Esophagus (tissue), 2 donors: ENCODE data around the gene RPS21. TPM values are rescaled to one million over a fixed set of nuclear protein-coding genes. Genes with fewer than 3 reads are reported as not detected.

Experiments used
- H3K27ac ChIP-seq, 2 donors: one replicate each; pipeline ENCODE4 v1.5.1; 2013; ENCODE audit warnings: low read depth in 2 of 2, mild to moderate bottlenecking in 2 of 2, inconsistent platforms in 1 of 2, low read length in 1 of 2, moderate library complexity in 1 of 2
- H3K27me3 ChIP-seq, 2 donors: one replicate each; pipeline ENCODE4 v1.6.1; 2013; ENCODE audit warnings: low read length in 2 of 2, control low read depth in 1 of 2, mild to moderate bottlenecking in 1 of 2; ENCODE audit not compliant: insufficient read depth in 2 of 2, control insufficient read depth in 1 of 2
- H3K36me3 ChIP-seq, 2 donors: one replicate each; pipeline ENCODE4 v1.6.1; 2013; ENCODE audit warnings: low read length in 1 of 2; ENCODE audit not compliant: control insufficient read depth in 2 of 2, insufficient read depth in 2 of 2
- H3K4me1 ChIP-seq, 2 donors: one replicate each; pipeline ENCODE4 v1.6.1; 2013; ENCODE audit warnings: low read length in 1 of 2; ENCODE audit not compliant: control insufficient read depth in 2 of 2, insufficient read depth in 2 of 2
- H3K4me3 ChIP-seq, 2 donors: one replicate each; pipeline ENCODE4 v1.5.1; 2013; ENCODE audit warnings: low read length in 2 of 2, mild to moderate bottlenecking in 2 of 2, low read depth in 1 of 2, moderate library complexity in 1 of 2
- H3K9me3 ChIP-seq, 2 donors: one replicate each; pipeline ENCODE4 v1.6.1; 2013; ENCODE audit warnings: mild to moderate bottlenecking in 2 of 2, low read depth in 1 of 2, low read length in 1 of 2, moderate library complexity in 1 of 2; ENCODE audit not compliant: control insufficient read depth in 2 of 2, insufficient read depth in 1 of 2
- WGBS, 2 donors: extraction: QIAGEN DNeasy Blood & Tissue Kit; methylation state at CpG; one replicate each; pipeline ENCODE4 v1.1.7; 2013; 5-methylcytosine and 5-hydroxymethylcytosine counted together
- polyA plus RNA-seq, 2 donors: library from polyadenylated mRNA; stranded (reverse); fragments of 200-250 nt; gene quantifications; one replicate each; pipeline ENCODE4 v1.2.3, GENCODE V29; 2013
- donor health status: healthy with polysubstance abuse.
- donor health status: Bipolar disorder and iron deficiency.

The RPS21 gene
- polyA plus RNA-seq, 2 donors: 4,370 to 5,155 TPM

- WGBS, 2 donors: 80 to 81% methylated on average over 24 to 34 of the region's 34 CpGs
- peaks cover 0 to 2% of the 10 kb centered on the region in 2 donors for H3K9me3 ChIP-seq
- H3K4me3 ChIP-seq: no peak overlapping the region
- H3K4me1 ChIP-seq: peaks cover 4 to 18% of the 10 kb centered on the region in 2 donors
- H3K27me3 ChIP-seq: no peaks in the 10 kb centered on the region
- H3K27ac ChIP-seq: no peak overlapping the region
- peaks cover 2 to 24% of the 10 kb centered on the region in 2 donors for H3K36me3 ChIP-seq
Observed at GRCh38 chr20:62346398-62347150, 40.3 kb upstream of the RPS21 start.

GRCh38 chr20:62347151-62347404 lies 39.8 kb upstream of the RPS21 start:
- peaks cover 2 to 29% of the 10 kb centered on the region in 2 donors for H3K36me3 ChIP-seq
- H3K27me3 ChIP-seq: no peaks in the 10 kb centered on the region
- H3K9me3 ChIP-seq: peaks cover 0 to 2% of the 10 kb centered on the region in 2 donors
- H3K27ac ChIP-seq: no peak overlapping the region
- H3K4me3 ChIP-seq: no peak overlapping the region
- peaks cover 4 to 22% of the 10 kb centered on the region in 2 donors for H3K4me1 ChIP-seq
- 92% methylated on average over 10 of the region's 10 CpGs for WGBS, 2 donors

- peaks cover 4 to 24% of the 10 kb centered on the region in 2 donors for H3K4me1 ChIP-seq
- no peak overlapping the region for H3K27ac ChIP-seq
- H3K4me3 ChIP-seq: no peak overlapping the region
- no peaks in the 10 kb centered on the region for H3K27me3 ChIP-seq
- H3K9me3 ChIP-seq: peaks cover 0 to 2% of the 10 kb centered on the region in 2 donors
- H3K36me3 ChIP-seq: peaks cover 2 to 29% of the 10 kb centered on the region in 2 donors
- WGBS, 2 donors: 78 to 80% methylated on average over 9 of the region's 9 CpGs
Observed at GRCh38 chr20:62347445-62347844, 39.5 kb upstream of the RPS21 start.

- H3K27me3 ChIP-seq: no peaks in the 10 kb centered on the region
- peaks cover 5 to 33% of the 10 kb centered on the region in 2 donors for H3K4me1 ChIP-seq
- H3K27ac ChIP-seq: no peak overlapping the region
- 62 to 100% methylated on average over 1 of the region's 1 CpG for WGBS, 2 donors
- no peak overlapping the region for H3K4me3 ChIP-seq
- peaks cover 0 to 2% of the 10 kb centered on the region in 2 donors for H3K9me3 ChIP-seq
- peaks cover 2 to 28% of the 10 kb centered on the region in 2 donors for H3K36me3 ChIP-seq
Observed at GRCh38 chr20:62348604-62349003, 38.3 kb upstream of the RPS21 start.

GRCh38 chr20:62349556-62350097 lies 37.3 kb upstream of the RPS21 start:
- Histone ChIP-seq H3K27ac (peak overlapping the region; percentile 70 to 93), H3K9me3 (peaks cover 0 to 2% of the 10 kb centered on the region in 2 donors), H3K4me1 (peaks cover 9 to 34% of the 10 kb centered on the region in 2 donors), H3K27me3 (no peaks in the 10 kb centered on the region), H3K4me3 (no peak overlapping the region), H3K36me3 (peaks cover 2 to 27% of the 10 kb centered on the region in 2 donors)
- 63 to 73% methylated on average over 6 to 7 of the region's 7 CpGs for WGBS, 2 donors

- Histone ChIP-seq H3K4me1 (peaks cover 13 to 39% of the 10 kb centered on the region in 2 donors), H3K27me3 (no peaks in the 10 kb centered on the region), H3K27ac (peak overlapping the region; percentile 89 to 93), H3K9me3 (peaks cover 0 to 2% of the 10 kb centered on the region in 2 donors), H3K4me3 (peak overlapping the region in 1 of 2 donors; percentile 2), H3K36me3 (peaks cover 2 to 27% of the 10 kb centered on the region in 2 donors)
- WGBS, 2 donors: 42 to 62% methylated on average over 16 of the region's 16 CpGs
Observed at GRCh38 chr20:62350098-62350628, 36.7 kb upstream of the RPS21 start.

GRCh38 chr20:62350629-62351422 lies 36.1 kb upstream of the RPS21 start:
- WGBS, 2 donors: 47 to 65% methylated on average over 23 of the region's 23 CpGs
- Histone ChIP-seq H3K4me1 (peaks cover 17 to 45% of the 10 kb centered on the region in 2 donors), H3K36me3 (peaks cover 2 to 24% of the 10 kb centered on the region in 2 donors)

GRCh38 chr20:62351469-62352401 lies 35.2 kb upstream of the RPS21 start:
- Histone ChIP-seq H3K27me3 (no peaks in the 10 kb centered on the region), H3K4me1 (peaks cover 20 to 53% of the 10 kb centered on the region in 2 donors), H3K9me3 (peaks cover 0 to 2% of the 10 kb centered on the region in 2 donors), H3K4me3 (no peak overlapping the region), H3K27ac (peak overlapping the region; percentile 89 to 93), H3K36me3 (peaks cover 2 to 18% of the 10 kb centered on the region in 2 donors)
- 75 to 82% methylated on average over 60 of the region's 60 CpGs for WGBS, 2 donors

More at GRCh38 chr20:62350629-62351422, 36.1 kb upstream of the RPS21 start:
- Histone ChIP-seq H3K9me3 (peaks cover 0 to 2% of the 10 kb centered on the region in 2 donors), H3K27me3 (no peaks in the 10 kb centered on the region), H3K4me3 (no peak overlapping the region), H3K27ac (peak overlapping the region; percentile 89 to 93)
